ENCODE data around the gene PTCH2.
"Not testable (repeated sequence)": the region's sequence is repeated elsewhere in the genome, so short reads cannot be mapped to it uniquely, and the experiment has no call there.

Gene PTCH2

GRCh38 chr1:44829506-44830384 lies 13.3 kb downstream of the PTCH2 start:
- DNase-seq (ENCODE audit: insufficient read length, low spot score) (no peak), FAIRE-seq (no peak)
- TF ChIP-seq SPI1 (IDR thresholded peaks at IDR 0.05; ENCODE audit: low read depth, low read length) (no peak), PAX5 (IDR thresholded peaks at IDR 0.05; ENCODE audit: insufficient read depth, low read length, severe bottlenecking) (no peak), POLR2AphosphoS5 (IDR thresholded peaks at IDR 0.05; ENCODE audit: low read depth, low read length) (no peak), TAF1 (IDR thresholded peaks at IDR 0.05; ENCODE audit: low read depth, low read length) (no peak), POLR2A (IDR thresholded peaks at IDR 0.05; ENCODE audit: low read depth, low read length) (no peak), POU2F2 (IDR thresholded peaks at IDR 0.05; ENCODE audit: low read depth, low read length) (no peak)

GRCh38 chr1:44828841-44829440 lies 14.1 kb downstream of the PTCH2 start:
- FAIRE-seq (no peak), DNase-seq (ENCODE audit: insufficient read length, low spot score) (no peak)
- TF ChIP-seq PAX5 (IDR thresholded peaks at IDR 0.05; ENCODE audit: insufficient read depth, low read length, severe bottlenecking) (no peak), TAF1 (IDR thresholded peaks at IDR 0.05; ENCODE audit: low read depth, low read length) (no peak), POU2F2 (IDR thresholded peaks at IDR 0.05; ENCODE audit: low read depth, low read length) (no peak), SPI1 (IDR thresholded peaks at IDR 0.05; ENCODE audit: low read depth, low read length) (no peak), POLR2AphosphoS5 (IDR thresholded peaks at IDR 0.05; ENCODE audit: low read depth, low read length) (no peak), POLR2A (IDR thresholded peaks at IDR 0.05; ENCODE audit: low read depth, low read length) (no peak)

GRCh38 chr1:44828003-44828651 lies 14.9 kb downstream of the PTCH2 start:
- no peak for DNase-seq (ENCODE audit: insufficient read length, low spot score)
- no peak for FAIRE-seq
- no peak for TF ChIP-seq POLR2A (IDR thresholded peaks at IDR 0.05; ENCODE audit: low read depth, low read length)
- TF ChIP-seq TAF1 (IDR thresholded peaks at IDR 0.05; ENCODE audit: low read depth, low read length): no peak
- TF ChIP-seq POLR2AphosphoS5 (IDR thresholded peaks at IDR 0.05; ENCODE audit: low read depth, low read length): no peak
- no peak for TF ChIP-seq PAX5 (IDR thresholded peaks at IDR 0.05; ENCODE audit: insufficient read depth, low read length, severe bottlenecking)
- no peak for TF ChIP-seq SPI1 (IDR thresholded peaks at IDR 0.05; ENCODE audit: low read depth, low read length)
- no peak for TF ChIP-seq POU2F2 (IDR thresholded peaks at IDR 0.05; ENCODE audit: low read depth, low read length)

- FAIRE-seq: no peak
- DNase-seq (ENCODE audit: insufficient read length, low spot score): no peak
- no peak for TF ChIP-seq POLR2A (IDR thresholded peaks at IDR 0.05; ENCODE audit: low read depth, low read length)
- TF ChIP-seq PAX5 (IDR thresholded peaks at IDR 0.05; ENCODE audit: insufficient read depth, low read length, severe bottlenecking): no peak
- no peak for TF ChIP-seq POU2F2 (IDR thresholded peaks at IDR 0.05; ENCODE audit: low read depth, low read length)
- no peak for TF ChIP-seq TAF1 (IDR thresholded peaks at IDR 0.05; ENCODE audit: low read depth, low read length)
- TF ChIP-seq SPI1 (IDR thresholded peaks at IDR 0.05; ENCODE audit: low read depth, low read length): no peak
- TF ChIP-seq POLR2AphosphoS5 (IDR thresholded peaks at IDR 0.05; ENCODE audit: low read depth, low read length): no peak
Observed at GRCh38 chr1:44827197-44828002, 15.7 kb downstream of the PTCH2 start.

- no peak for TF ChIP-seq PAX5 (IDR thresholded peaks at IDR 0.05; ENCODE audit: insufficient read depth, low read length, severe bottlenecking)
- no peak for TF ChIP-seq TAF1 (IDR thresholded peaks at IDR 0.05; ENCODE audit: low read depth, low read length)
- no peak for TF ChIP-seq POLR2AphosphoS5 (IDR thresholded peaks at IDR 0.05; ENCODE audit: low read depth, low read length)
- no peak for TF ChIP-seq POU2F2 (IDR thresholded peaks at IDR 0.05; ENCODE audit: low read depth, low read length)
- no peak for TF ChIP-seq SPI1 (IDR thresholded peaks at IDR 0.05; ENCODE audit: low read depth, low read length)
- TF ChIP-seq POLR2A (IDR thresholded peaks at IDR 0.05; ENCODE audit: low read depth, low read length): no peak
- no peak for DNase-seq (ENCODE audit: insufficient read length, low spot score)
- peak; percentile 59 for FAIRE-seq
Observed at GRCh38 chr1:44826375-44827196, 16.5 kb downstream of the PTCH2 start.

- FAIRE-seq; DNase-seq (ENCODE audit: insufficient read length, low spot score): not testable (repeated sequence)
Observed at GRCh38 chr1:44824392-44824791, 18.7 kb downstream of the PTCH2 start.

- TF ChIP-seq PAX5 (IDR thresholded peaks at IDR 0.05; ENCODE audit: insufficient read depth, low read length, severe bottlenecking) (no peak), POLR2AphosphoS5 (IDR thresholded peaks at IDR 0.05; ENCODE audit: low read depth, low read length) (no peak), SPI1 (IDR thresholded peaks at IDR 0.05; ENCODE audit: low read depth, low read length) (no peak), POU2F2 (IDR thresholded peaks at IDR 0.05; ENCODE audit: low read depth, low read length) (no peak), POLR2A (IDR thresholded peaks at IDR 0.05; ENCODE audit: low read depth, low read length) (no peak), TAF1 (IDR thresholded peaks at IDR 0.05; ENCODE audit: low read depth, low read length) (no peak)
- FAIRE-seq: no peak
- DNase-seq (ENCODE audit: insufficient read length, low spot score): no peak
Observed at GRCh38 chr1:44822981-44823451, 20.0 kb downstream of the PTCH2 start.

- FAIRE-seq (no peak), DNase-seq (ENCODE audit: insufficient read length, low spot score) (no peak)
- TF ChIP-seq POLR2A (IDR thresholded peaks at IDR 0.05; ENCODE audit: low read depth, low read length): no peak
- TF ChIP-seq SPI1 (IDR thresholded peaks at IDR 0.05; ENCODE audit: low read depth, low read length): no peak
- TF ChIP-seq PAX5 (IDR thresholded peaks at IDR 0.05; ENCODE audit: insufficient read depth, low read length, severe bottlenecking): no peak
- no peak for TF ChIP-seq TAF1 (IDR thresholded peaks at IDR 0.05; ENCODE audit: low read depth, low read length)
- TF ChIP-seq POU2F2 (IDR thresholded peaks at IDR 0.05; ENCODE audit: low read depth, low read length): no peak
- TF ChIP-seq POLR2AphosphoS5 (IDR thresholded peaks at IDR 0.05; ENCODE audit: low read depth, low read length): no peak
Observed at GRCh38 chr1:44822131-44822701, 20.8 kb downstream of the PTCH2 start.

All from GM12891 (cell line).